ENCODE measurements around the gene IGSF21. TPM values are rescaled to one million over a fixed set of nuclear protein-coding genes. Genes with fewer than 3 reads are reported as not detected.

Gene IGSF21
- total RNA-seq, 1 experiment from 2014 or later: 5.2 TPM

DNA sequence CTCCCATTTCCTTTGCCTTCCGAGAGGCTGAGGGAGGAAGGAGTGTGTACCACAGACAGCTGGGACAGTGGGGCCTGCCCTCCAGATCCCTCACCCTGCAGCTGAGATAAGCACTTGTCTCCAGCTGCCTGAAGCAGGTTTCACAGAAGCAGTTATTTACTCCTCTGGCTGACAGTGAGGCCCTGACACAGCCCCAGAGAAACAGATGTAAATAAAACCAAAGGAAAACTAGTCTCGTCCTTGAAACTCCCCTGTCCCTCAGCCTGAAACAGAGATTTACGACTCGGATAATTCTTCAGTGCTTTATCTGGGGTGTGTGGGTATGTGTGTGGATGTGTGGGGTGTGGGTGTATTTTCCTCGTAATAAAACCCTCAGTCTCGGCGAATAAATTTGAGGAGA is 181.1 kb downstream of the IGSF21 start:
- Histone ChIP-seq H4K20me1 (ENCODE audit: control insufficient read depth, insufficient read depth, insufficient read length) (no peaks in the 10 kb centered on the region), H4K8ac (replicated peaks; ENCODE audit: insufficient read length, low read depth, low read length) (no peak overlapping the region), H2BK15ac (ENCODE audit: low read depth, low read length) (no peak overlapping the region), H3K23me2 (ENCODE audit: insufficient read length, low read depth, low read length, poor library complexity, severe bottlenecking) (no peaks in the 10 kb centered on the region), H3K27ac (ENCODE audit: insufficient read length, low read depth, low read length) (no peak overlapping the region), H3K4me1 (ENCODE audit: insufficient read depth, low read length) (peaks cover 2% of the 10 kb centered on the region), H2BK120ac (ENCODE audit: low read depth, low read length, poor library complexity, severe bottlenecking) (no peak overlapping the region), H3K79me1 (ENCODE audit: insufficient read depth, low read depth, low read length, poor library complexity, severe bottlenecking) (no peaks in the 10 kb centered on the region), H3K14ac (ENCODE audit: insufficient read depth, low read length) (no peak overlapping the region; the same call in 1 of the 2 replicates), H2BK20ac (ENCODE audit: low read depth, low read length, poor library complexity, severe bottlenecking) (no peak overlapping the region), H3K4ac (ENCODE audit: low read depth, low read length) (no peak overlapping the region), H2BK12ac (ENCODE audit: insufficient read length, low read depth, low read length) (no peak overlapping the region), H2AFZ (ENCODE audit: low read length) (no peak overlapping the region), H3K9ac (ENCODE audit: extremely low read depth, insufficient read length, low read length) (no peak overlapping the region), H4K91ac (ENCODE audit: insufficient read length, low read depth, low read length) (no peak overlapping the region), H3K18ac (ENCODE audit: insufficient read length, low read depth, low read length) (no peak overlapping the region), H3K27me3 (ENCODE audit: insufficient read depth, low read length) (no peaks in the 10 kb centered on the region), H3K9me3 (ENCODE audit: control insufficient read depth, low read depth, low read length) (no peaks in the 10 kb centered on the region), H3K56ac (ENCODE audit: insufficient read length, low read depth, low read length) (no peak overlapping the region), H3K79me2 (ENCODE audit: insufficient read depth, low read length) (no peaks in the 10 kb centered on the region), H3K4me2 (ENCODE audit: insufficient read depth, insufficient read length, low read length) (no peak overlapping the region), H3K23ac (ENCODE audit: insufficient read length, low read depth, low read length) (no peak overlapping the region), H3T11ph (ENCODE audit: low read length) (no peak overlapping the region), H4K5ac (ENCODE audit: insufficient read length, low read depth, low read length) (no peak overlapping the region), H2AK5ac (ENCODE audit: insufficient read length, low read length) (peak overlapping the region; percentile 10), H2BK5ac (ENCODE audit: insufficient read length, low read length) (no peak overlapping the region)
- Mint-ChIP-seq H3K27ac (peak overlapping the region; percentile 36 to 59 (median 56); a peak in 5 of 7 replicates), H3K9me3 (no peaks in the 10 kb centered on the region), H3K36me3 (ENCODE audit: insufficient read depth in 1 of 3, low read depth in 3 of 3) (peaks cover 0 to 2% (median 0%) of the 10 kb centered on the region in 3 experiments; a peak in 1 of 7 replicates), H3K4me3 (no peak overlapping the region), H3K4me1 (peaks cover 66 to 70% of the 10 kb centered on the region in 2 experiments), H3K27me3 (ENCODE audit: low read depth) (peaks cover 3% of the 10 kb centered on the region)
- DNase-seq: no peak
- TF ChIP-seq CTCF (conservative IDR thresholded peaks at IDR 0.05): no peak
- WGBS (ENCODE audit: extremely low coverage, insufficient read length, low lambda C conversion rate): no CpG with 5 or more reads among the region's 7 CpGs

Measured in H9 (cell line).